Choroid plexus epithelial cell (primary cell): ENCODE results near the gene MBNL3.

Experiments
- DNase-seq: peaks from one replicate; pipeline ENCODE4 v3.0.0-alpha.2; 2010; ENCODE audit warnings: low read depth
- H3K4me3 ChIP-seq: 2 replicates; pipeline ENCODE4 v1.5.1; 2011; ENCODE audit warnings: low read depth, mild to moderate bottlenecking, control low read depth, low read length, moderate library complexity
- TF ChIP-seq, protein P1 (sequence below): conservative IDR thresholded peaks from 2 replicates; pipeline ENCODE4 v1.5.1; 2011; ENCODE audit warnings: low read depth, mild to moderate bottlenecking, control low read depth, inconsistent platforms, low read length, moderate library complexity

MBNL3 gene

GRCh38 chrX:132426695-132427281 is 62.0 kb downstream of the MBNL3 start:
- peak; percentile 74 for DNase-seq

DNA sequence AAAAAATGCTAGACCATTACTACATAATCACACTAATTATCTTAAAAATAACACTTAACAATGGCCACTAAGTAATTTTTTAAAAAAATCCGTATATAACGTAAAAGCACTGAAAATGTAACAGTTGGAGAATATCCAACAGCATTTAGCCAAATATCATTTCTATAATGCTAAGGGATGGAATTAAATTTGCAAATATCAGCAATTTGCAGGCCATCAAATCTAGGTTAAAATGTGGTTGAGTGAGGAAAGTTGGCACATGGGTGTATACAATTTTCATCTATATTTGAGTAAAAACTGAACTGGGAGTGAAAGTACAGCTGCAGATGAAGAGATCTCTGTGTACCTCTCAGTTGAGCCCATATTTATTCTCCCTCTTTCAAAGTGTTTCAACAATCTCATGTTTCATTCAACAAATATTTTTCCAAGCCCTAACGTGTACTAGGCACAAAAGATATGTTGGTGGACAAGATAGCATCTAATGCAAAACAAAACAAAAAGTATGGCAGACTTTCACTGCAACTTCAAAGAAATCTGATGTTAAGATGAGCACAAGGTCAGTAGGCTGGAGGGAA is 63.0 kb downstream of the MBNL3 start:
- no peak overlapping the region for H3K4me3 ChIP-seq
- TF ChIP-seq, protein P1, sequence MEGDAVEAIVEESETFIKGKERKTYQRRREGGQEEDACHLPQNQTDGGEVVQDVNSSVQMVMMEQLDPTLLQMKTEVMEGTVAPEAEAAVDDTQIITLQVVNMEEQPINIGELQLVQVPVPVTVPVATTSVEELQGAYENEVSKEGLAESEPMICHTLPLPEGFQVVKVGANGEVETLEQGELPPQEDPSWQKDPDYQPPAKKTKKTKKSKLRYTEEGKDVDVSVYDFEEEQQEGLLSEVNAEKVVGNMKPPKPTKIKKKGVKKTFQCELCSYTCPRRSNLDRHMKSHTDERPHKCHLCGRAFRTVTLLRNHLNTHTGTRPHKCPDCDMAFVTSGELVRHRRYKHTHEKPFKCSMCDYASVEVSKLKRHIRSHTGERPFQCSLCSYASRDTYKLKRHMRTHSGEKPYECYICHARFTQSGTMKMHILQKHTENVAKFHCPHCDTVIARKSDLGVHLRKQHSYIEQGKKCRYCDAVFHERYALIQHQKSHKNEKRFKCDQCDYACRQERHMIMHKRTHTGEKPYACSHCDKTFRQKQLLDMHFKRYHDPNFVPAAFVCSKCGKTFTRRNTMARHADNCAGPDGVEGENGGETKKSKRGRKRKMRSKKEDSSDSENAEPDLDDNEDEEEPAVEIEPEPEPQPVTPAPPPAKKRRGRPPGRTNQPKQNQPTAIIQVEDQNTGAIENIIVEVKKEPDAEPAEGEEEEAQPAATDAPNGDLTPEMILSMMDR: no peak
- DNase-seq: no peak

More at GRCh38 chrX:132426695-132427281, 62.0 kb downstream of the MBNL3 start:
- TF ChIP-seq, protein P1: no peak
- H3K4me3 ChIP-seq: no peak overlapping the region

- H3K4me3 ChIP-seq: no peak overlapping the region
- no peak for DNase-seq
- TF ChIP-seq, protein P1: no peak
Observed at GRCh38 chrX:132423323-132423722, 65.5 kb downstream of the MBNL3 start.

DNA sequence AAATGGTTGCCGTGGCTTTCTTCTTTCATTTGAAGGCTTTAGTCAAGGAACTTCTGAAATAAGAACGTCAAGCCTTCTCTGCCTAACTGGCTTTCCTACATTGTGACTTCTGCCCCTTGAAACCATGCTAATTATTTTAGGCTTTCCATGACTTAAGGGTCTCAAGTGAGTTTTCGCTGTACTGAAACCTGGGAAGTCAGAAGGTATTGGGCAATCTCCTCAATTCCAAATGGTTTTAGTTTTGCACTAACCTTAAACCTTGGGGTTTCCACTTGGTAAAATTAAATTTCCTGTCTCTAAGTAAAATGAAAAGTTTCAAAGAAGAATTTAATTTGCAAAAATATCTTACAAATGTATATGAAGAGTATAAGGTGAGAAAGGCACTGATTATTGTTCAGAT is 73.8 kb downstream of the MBNL3 start:
- TF ChIP-seq, protein P1: no peak
- no peak for DNase-seq
- no peak overlapping the region for H3K4me3 ChIP-seq

- H3K4me3 ChIP-seq: no peak overlapping the region
- TF ChIP-seq, protein P1: no peak
- DNase-seq: no peak
Observed at GRCh38 chrX:132414404-132414803, 74.4 kb downstream of the MBNL3 start.

- no peak overlapping the region for H3K4me3 ChIP-seq
- DNase-seq: no peak
- TF ChIP-seq, protein P1: no peak
Observed at GRCh38 chrX:132413459-132413858, 75.4 kb downstream of the MBNL3 start.

GRCh38 chrX:132412208-132412607 is 76.6 kb downstream of the MBNL3 start:
- DNase-seq: peak; percentile 26
- TF ChIP-seq, protein P1: no peak
- no peak overlapping the region for H3K4me3 ChIP-seq
